Right ventricle myocardium superior (tissue), 1 donor: ENCODE results near the gene SPTBN5. TPM values are rescaled to one million over a fixed set of nuclear protein-coding genes. Genes with fewer than 3 reads are reported as not detected.

Source experiments
- ATAC-seq: fragments of 200-7000 bp; cut with Tn5 transposase; one replicate; pipeline ENCODE4 v1.9.1; 2020; ENCODE audit warnings: mild to moderate bottlenecking; ENCODE audit not compliant: poor library complexity
- DNase-seq: peaks from one replicate; pipeline ENCODE4 v3.0.0-alpha.2; 2020
- intact Hi-C: fragments of 100-400 bp; cut with DNase I; formaldehyde crosslinking; loops from one replicate; pipeline ENCODE4 v1.11.2; 2022
- total RNA-seq: library from RNA; stranded (reverse); fragmentation: NEBNext Ultra II Directional; extraction: Animal tissue kit (Norgen Biotek cat#: 25700); gene quantifications from one replicate; pipeline ENCODE4 v1.2.1, GENCODE V29; 2021
- donor health status: DM: no; HTN: yes; CAD: no; lungs with severe emphysema.

The SPTBN5 gene
- total RNA-seq, 1 donor from 2014 or later: 3.4 TPM

DNA sequence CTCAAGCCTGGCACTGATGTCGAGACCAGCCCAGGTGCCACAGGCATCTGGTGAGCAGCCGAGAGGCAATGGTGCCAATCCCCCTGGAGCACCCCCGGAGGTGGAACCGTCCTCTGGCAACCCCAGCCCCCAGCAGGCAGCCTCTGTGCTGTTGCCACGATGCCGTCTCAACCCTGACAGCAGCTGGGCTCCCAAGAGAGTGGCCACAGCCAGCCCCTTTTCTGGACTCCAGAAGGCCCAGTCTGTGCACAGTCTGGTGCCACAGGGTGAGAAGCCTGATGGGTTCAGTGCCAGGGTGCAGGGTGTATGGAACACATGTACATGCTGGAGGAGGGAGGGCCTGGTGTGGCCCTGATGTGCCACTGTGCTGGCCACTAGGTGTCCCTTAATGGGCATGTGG lies 70.9 kb downstream of the SPTBN5 start:
- peak; percentile 24 for DNase-seq

DNA sequence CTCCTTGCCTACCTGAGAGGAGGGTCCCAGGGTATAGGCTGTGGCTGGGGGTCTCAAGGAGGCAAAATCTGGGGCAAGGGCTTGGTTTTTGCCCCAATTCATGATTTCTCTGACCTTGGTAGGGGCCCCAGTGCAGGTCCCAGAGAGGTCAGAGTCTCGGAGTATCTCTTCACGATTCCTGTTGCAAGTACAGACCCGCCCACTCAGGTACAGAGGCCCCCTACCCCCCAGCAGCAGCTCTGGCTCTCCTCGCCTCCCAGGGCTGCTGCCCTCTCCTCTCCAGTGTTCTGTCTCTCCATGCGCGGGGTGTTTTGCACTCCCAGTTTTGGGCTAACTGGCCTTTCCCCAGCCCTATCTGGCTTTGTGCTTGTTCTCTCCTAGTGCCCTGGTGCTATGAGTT lies 71.4 kb downstream of the SPTBN5 start:
- ATAC-seq: no peak
- DNase-seq: peak; percentile 10
- intact Hi-C loops: no loop called here

More for the DNA sequence above, 70.9 kb downstream of the SPTBN5 start:
- no peak for ATAC-seq
- intact Hi-C loops: no loop called here

DNA sequence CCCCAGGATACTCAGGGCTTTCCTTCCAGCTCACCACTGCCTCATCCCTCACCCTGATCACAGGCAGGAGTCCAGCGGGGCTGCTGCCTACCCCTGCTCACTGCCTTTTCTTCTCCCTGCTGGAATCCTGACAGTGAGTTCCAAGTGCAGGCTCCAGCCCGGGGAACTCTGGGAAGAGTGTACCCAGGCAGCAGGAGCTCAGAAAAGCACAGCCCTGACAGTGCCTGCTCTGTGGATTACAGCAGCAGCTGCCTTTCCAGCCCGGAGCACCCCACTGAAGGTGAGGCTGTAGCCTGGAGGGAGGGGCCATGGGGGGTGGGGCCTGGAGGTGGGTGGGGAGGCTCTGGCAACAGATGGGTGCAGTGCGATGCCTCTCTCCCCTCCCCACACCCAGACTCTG lies 72.0 kb downstream of the SPTBN5 start:
- peak; percentile 24 for DNase-seq
- intact Hi-C loops: no loop called here

DNA sequence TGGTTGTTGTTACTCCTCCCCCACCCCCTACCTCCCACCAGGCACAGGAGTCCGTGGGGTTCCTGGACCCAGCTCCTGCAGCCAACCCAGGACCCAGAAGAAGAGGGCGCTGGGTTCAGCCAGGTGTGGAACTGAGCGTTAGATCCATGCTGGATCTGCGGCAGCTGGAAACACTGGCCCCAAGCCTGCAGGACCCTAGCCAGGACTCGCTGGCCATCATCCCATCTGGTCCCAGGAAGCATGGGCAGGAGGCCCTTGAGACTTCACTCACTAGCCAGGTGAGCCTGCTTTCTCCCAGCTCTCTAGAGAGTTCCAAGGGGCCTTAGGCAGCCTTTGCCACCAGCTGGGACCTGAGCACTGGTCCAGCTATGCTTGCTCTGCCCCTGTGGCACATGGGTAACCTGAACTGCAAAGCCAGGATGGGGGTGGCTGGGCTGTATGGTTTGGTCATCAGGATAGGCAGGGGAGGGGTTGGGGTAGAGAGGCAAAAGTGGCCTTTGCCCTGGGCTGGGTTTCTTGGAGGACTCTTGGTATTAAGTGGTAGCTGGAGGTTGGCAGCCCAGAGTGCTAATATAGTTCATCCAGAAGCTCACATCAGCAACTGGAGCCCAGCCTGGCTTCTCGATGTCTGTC lies 72.9 kb downstream of the SPTBN5 start:
- no peak for ATAC-seq
- intact Hi-C loops: no loop called here
- DNase-seq: peak; percentile 29

More for the DNA sequence above, 72.0 kb downstream of the SPTBN5 start:
- ATAC-seq: no peak

- ATAC-seq (no peak), DNase-seq (peak; percentile 19)
- intact Hi-C loops: no loop called here
Measured at GRCh38 chr15:41819455-41820050, 74.3 kb downstream of the SPTBN5 start.

GRCh38 chr15:41817781-41818180 lies 76.1 kb downstream of the SPTBN5 start:
- ATAC-seq (no peak), DNase-seq (no peak)
- intact Hi-C loops: no loop called here

GRCh38 chr15:41817327-41817726 lies 76.5 kb downstream of the SPTBN5 start:
- ATAC-seq (no peak), DNase-seq (no peak)
- intact Hi-C loops: no loop called here

DNA sequence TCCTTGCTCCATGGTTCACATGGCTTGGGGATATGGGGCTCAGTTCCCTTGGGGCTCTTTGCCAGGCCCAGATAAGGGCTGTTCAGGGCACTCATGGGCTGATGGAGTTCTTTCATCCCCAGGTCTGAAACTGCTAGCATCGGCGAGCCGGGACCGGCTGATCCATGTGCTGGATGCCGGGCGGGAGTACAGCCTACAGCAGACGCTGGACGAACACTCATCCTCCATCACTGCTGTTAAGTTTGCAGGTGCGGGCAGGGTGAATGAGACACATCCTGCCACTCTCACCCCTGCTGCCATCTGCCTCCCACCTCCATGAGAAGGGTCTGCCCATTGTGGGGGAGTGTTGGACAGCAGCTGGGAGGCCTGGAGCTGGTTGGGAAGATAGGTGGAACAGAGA lies 77.1 kb downstream of the SPTBN5 start:
- DNase-seq: no peak
- no peak for ATAC-seq
- intact Hi-C loops: no loop called here

GRCh38 chr15:41814534-41814933 lies 79.3 kb downstream of the SPTBN5 start:
- no peak for DNase-seq
- intact Hi-C loops: no loop called here
- ATAC-seq: no peak

DNA sequence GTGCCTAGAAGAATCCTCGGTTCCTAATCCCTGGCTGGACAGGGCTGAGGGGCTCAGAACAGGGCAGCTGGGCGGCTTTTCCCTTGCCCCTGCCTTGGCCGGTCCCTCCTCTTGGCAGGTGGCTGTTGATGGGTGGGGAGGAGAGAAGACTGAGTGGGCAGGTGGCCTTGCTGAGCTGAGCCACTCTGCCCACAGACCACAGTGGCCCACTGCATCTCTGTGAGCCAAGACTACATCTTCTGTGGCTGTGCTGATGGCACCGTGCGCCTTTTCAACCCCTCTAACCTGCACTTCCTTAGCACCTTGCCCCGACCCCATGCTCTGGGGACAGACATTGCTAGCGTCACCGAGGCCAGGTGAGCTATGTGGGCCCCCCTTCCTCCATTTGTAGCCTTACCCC lies 80.4 kb downstream of the SPTBN5 start:
- no peak for ATAC-seq
- intact Hi-C loops: no loop called here
- DNase-seq: no peak

- DNase-seq (no peak), ATAC-seq (no peak)
- intact Hi-C loops: no loop called here
Measured at GRCh38 chr15:41812820-41813375, 81.0 kb downstream of the SPTBN5 start.

DNA sequence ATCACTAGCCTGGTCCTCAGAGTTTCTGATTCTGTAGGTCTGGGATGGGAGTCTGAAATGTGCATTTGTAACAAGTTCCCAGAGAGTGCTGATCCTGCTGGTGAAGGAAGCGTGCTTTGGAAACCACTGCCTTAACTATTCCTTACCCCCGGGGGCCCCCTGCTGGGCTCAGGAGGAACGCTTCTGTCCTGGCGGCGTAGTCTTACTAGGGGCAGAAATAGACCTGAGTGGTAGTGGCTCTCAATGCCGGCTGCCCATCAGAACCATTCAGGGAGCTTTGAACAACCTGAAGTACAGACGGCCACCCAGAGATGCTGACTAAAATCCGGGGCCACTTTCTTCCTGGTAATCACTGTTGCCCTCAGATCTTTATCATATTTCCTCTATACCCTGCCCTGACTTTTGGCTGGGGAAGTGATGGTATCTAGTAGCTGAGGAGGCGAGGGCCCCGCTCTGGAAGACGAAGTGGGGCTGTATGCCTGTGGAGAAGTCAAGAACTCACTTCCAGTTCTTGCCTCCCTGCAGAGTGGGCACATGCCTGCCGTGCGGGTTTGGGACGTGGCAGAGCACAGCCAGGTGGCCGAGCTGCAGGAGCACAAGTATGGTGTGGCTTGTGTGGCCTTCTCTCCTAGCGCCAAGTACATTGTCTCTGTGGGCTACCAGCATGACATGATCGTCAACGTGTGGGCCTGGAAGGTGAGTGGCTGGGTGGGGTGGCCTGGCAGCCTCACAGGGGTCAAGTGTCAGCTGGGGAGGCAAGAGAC lies 82.2 kb downstream of the SPTBN5 start:
- intact Hi-C loops: loop anchor here (1.0 kb wide), 1 partner anchor 37 kb away; the partner anchor contains the start of gene MAPKBP1
- peak; percentile 91 for DNase-seq
- peak; percentile 94 for ATAC-seq

GRCh38 chr15:41810651-41811431 lies 83.0 kb downstream of the SPTBN5 start:
- intact Hi-C loops: loop anchor here (1.0 kb wide), 1 partner anchor 37 kb away; the partner anchor contains the start of gene MAPKBP1
- no peak for DNase-seq
- no peak for ATAC-seq

- intact Hi-C loops: no loop called here
- no peak for ATAC-seq
- no peak for DNase-seq
Measured at GRCh38 chr15:41809526-41810220, 84.2 kb downstream of the SPTBN5 start.

- intact Hi-C loops: no loop called here
- ATAC-seq: no peak
- no peak for DNase-seq
Measured at GRCh38 chr15:41809121-41809520, 84.7 kb downstream of the SPTBN5 start.

DNA sequence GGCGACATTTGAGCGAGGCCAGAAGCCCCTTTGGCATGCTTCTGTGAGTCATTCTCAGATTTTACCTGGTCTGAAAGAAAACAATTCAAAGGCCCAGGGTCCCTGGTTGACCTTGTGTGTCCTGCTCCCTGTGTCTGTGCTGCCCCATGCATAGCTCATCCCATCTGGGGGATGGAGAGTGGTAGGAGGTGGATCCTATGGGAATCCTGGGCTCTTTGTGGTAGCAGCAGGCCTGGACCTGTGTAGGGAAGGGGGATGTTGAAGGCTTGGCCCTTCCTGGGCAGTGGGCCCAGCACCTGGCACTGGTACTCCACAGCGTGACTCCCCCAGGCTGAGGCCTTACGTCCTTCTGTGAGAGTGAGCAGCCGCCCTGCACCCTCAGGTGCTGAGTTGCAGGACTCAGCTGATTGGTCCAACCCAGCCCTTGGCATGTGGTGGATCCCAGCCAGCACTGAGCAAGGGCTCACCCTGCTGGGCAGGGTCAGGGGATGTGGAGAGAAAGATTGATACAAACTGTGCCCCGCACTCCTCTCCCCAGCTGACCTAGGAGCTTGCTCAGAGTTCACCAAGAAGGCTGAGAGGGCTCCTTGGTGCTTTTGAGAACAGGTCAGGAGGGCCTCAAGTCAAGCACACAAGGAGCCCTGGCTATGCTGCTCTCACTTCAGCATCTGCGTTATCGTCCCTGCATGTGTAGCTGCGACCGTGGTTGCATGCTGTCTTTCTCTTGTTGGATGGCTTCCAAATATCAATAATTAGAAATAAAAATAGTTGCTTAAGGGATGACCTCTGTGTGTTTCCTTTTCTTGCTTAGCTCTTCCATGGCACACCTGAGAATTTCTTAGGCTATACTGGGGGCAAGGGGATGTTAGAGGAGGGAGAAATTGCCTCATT lies 87.3 kb downstream of the SPTBN5 start:
- ATAC-seq (peak; percentile 77), DNase-seq (peak; percentile 66)
- intact Hi-C loops: no loop called here

- DNase-seq (no peak), ATAC-seq (no peak)
- intact Hi-C loops: no loop called here
Measured at GRCh38 chr15:41805711-41806110, 88.1 kb downstream of the SPTBN5 start.
